Esophagus muscularis mucosa (tissue), 4 donors: ENCODE data around the gene ARHGEF2.

ENCODE experiments used
- CTCF ChIP-seq, 3 experiments: fragments of 200-600 bp in 2 of 3; fragments of 450-650 bp in 1 of 3; sonication (generic) in 2 of 3; IDR thresholded peaks; one replicate each; pipeline ENCODE4 v1.5.1; 2017 to 2019; ENCODE audit warnings: antibody characterized with exemption in 3 of 3, mild to moderate bottlenecking in 2 of 3, moderate library complexity in 1 of 3
- EP300 ChIP-seq: sonication (generic); formaldehyde crosslinking; IDR thresholded peaks from one replicate; pipeline ENCODE4 v1.6.1; 2017; ENCODE audit warnings: antibody characterized with exemption
- POLR2A ChIP-seq: fragments of 450-650 bp; IDR thresholded peaks from one replicate; pipeline ENCODE4 v1.6.1; 2017; ENCODE audit warnings: antibody characterized with exemption, moderate library complexity, mild to moderate bottlenecking, low read depth
- POLR2AphosphoS5 ChIP-seq, 2 donors: sonication (generic); formaldehyde crosslinking; IDR thresholded peaks; one replicate each; pipeline ENCODE4 v1.6.1; 2017; ENCODE audit warnings: antibody characterized with exemption in 2 of 2

DNA sequence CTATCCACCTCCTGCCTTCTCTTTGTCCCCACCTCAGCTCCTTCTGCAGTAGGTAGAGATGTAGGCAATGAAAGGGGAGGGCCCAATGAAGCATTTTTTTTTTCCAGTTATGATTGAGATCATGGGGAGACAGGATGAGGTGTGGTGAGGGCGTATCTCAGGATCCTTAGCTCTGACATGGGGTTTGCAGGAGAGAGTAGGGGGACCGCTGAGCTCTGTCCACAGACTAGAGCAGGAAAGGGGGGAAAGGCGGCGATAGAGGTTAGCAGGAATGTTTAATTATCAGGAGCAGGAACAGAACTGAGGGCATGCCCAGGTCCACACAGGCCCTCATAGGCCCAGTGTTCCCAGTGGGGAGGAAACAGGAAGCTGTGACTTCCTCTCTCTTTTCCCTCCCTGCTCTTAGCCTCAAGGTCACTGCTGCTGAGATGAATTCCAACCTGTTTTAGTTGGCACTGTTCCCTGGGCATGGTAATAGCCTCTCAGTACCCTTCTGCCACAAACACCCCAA is 37.8 kb downstream of the ARHGEF2 start:
- TF ChIP-seq CTCF (IDR thresholded peaks at IDR 0.05) (no peak), POLR2AphosphoS5 (IDR thresholded peaks at IDR 0.05) (peak; percentile 23 to 48), POLR2A (no peak), EP300 (no peak)
